ENCODE results near the gene DPRX.

Gene DPRX

DNA sequence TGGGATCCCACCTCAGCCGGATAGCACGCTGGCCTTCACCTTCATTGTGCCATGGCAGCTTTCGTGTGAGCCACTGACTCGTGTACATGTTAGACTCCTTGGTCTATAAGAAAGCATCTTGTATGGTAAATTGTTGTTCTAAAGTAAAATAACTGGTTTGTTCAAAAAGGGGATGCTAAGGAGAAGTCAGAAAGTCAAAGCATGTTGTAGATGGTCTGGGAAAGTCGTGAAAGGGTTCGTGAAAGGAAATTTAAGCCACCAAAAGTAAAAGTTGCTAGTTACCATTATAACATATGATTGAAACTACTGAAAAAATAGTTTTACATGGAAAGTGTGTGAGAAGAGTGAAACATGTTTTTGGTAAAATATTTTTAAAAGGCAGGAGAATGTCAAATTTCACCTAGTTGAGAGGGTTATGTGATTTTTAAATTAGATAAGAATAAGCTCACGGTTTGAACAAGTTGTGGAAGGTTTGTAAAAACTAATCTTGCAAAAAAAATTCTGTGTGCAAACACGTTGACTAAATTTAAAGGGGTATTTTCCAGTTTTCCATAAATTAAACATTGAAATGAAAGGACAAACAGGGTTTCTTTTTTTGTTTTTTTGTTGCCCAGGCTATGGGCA lies 23.4 kb downstream of the DPRX start:
- no peak for DNase-seq (ENCODE audit: low read depth)
- H3K4me3 ChIP-seq (ENCODE audit: low read depth, low read length), result no peak overlapping the region
- TF ChIP-seq, protein P1, sequence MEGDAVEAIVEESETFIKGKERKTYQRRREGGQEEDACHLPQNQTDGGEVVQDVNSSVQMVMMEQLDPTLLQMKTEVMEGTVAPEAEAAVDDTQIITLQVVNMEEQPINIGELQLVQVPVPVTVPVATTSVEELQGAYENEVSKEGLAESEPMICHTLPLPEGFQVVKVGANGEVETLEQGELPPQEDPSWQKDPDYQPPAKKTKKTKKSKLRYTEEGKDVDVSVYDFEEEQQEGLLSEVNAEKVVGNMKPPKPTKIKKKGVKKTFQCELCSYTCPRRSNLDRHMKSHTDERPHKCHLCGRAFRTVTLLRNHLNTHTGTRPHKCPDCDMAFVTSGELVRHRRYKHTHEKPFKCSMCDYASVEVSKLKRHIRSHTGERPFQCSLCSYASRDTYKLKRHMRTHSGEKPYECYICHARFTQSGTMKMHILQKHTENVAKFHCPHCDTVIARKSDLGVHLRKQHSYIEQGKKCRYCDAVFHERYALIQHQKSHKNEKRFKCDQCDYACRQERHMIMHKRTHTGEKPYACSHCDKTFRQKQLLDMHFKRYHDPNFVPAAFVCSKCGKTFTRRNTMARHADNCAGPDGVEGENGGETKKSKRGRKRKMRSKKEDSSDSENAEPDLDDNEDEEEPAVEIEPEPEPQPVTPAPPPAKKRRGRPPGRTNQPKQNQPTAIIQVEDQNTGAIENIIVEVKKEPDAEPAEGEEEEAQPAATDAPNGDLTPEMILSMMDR (IDR thresholded peaks at IDR 0.05; ENCODE audit: low read depth, low read length, missing control alignments), result no peak

- no peak overlapping the region for H3K4me3 ChIP-seq (ENCODE audit: low read depth, low read length)
- TF ChIP-seq, protein P1 (IDR thresholded peaks at IDR 0.05; ENCODE audit: low read depth, low read length, missing control alignments), result no peak
- DNase-seq (ENCODE audit: low read depth), result no peak
Measured at GRCh38 chr19:53657330-53657729, 25.5 kb downstream of the DPRX start.

GRCh38 chr19:53657778-53658177 lies 26.0 kb downstream of the DPRX start:
- H3K4me3 ChIP-seq (ENCODE audit: low read depth, low read length), result no peak overlapping the region
- TF ChIP-seq, protein P1 (IDR thresholded peaks at IDR 0.05; ENCODE audit: low read depth, low read length, missing control alignments), result no peak
- DNase-seq (ENCODE audit: low read depth), result no peak

DNA sequence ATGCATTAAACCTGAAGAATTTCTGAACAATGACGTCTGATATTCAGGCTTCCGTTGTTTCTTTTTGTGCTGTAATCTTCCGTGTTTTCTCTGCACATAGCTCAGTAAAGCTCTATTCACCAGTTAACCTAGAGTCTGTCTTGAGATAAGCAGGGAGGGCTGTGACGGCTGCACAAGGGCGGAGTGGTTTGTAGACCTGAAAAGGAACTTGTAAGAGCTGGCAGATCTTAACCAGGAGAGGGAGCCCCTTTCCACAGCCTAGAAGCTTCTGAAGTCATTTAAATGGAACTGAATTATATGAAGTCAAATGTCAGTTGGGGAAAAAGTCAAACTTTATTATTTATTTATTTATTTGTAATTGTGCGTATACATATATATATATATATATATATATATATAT lies 27.5 kb downstream of the DPRX start:
- no peak for DNase-seq (ENCODE audit: low read depth)
- TF ChIP-seq, protein P1 (IDR thresholded peaks at IDR 0.05; ENCODE audit: low read depth, low read length, missing control alignments), result no peak
- no peak overlapping the region for H3K4me3 ChIP-seq (ENCODE audit: low read depth, low read length)

- TF ChIP-seq, protein P1 (IDR thresholded peaks at IDR 0.05; ENCODE audit: low read depth, low read length, missing control alignments), result no peak
- no peak overlapping the region for H3K4me3 ChIP-seq (ENCODE audit: low read depth, low read length)
- DNase-seq (ENCODE audit: low read depth), result no peak
Measured at GRCh38 chr19:53660584-53660983, 28.8 kb downstream of the DPRX start.

DNA sequence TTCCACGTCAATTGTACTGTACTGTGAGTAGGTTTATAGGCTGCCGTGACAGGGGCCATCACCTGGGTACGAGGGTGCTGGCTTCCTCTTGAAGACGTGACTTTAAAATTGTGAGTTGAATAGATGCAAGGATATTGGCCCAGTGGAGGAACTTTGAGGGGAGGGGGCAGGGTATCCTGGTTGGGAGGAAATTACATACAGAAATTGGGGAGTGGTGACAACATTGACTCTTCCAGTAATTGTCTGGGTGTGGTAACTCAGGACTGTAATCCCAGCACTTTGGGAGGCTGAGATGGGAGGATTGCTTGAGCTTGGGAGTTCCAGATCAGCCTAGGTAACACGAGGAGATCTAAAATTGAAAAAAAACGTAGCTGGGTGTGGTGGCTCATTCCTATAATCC lies 30.4 kb downstream of the DPRX start:
- no peak overlapping the region for H3K4me3 ChIP-seq (ENCODE audit: low read depth, low read length)
- DNase-seq (ENCODE audit: low read depth), result no peak
- TF ChIP-seq, protein P1 (IDR thresholded peaks at IDR 0.05; ENCODE audit: low read depth, low read length, missing control alignments), result no peak

DNA sequence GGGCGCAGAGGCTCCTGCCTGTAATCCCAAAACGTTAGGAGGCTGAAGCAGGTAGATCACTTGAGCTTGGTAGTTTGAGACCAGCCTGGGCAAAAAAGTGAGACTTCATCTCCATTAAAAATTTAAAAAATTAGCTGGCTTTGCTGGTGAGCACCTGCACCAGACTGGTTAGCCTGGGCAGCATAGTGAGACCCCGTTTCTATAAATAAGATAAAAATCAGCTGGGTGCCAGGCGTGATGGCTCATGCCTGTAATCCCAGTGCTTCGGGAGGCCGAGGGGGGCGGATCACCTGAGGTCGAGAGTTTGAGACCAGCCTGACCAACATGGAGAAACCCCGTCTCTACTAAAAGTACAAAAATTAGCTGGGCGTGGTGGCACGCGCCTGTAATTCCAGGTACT lies 32.4 kb downstream of the DPRX start:
- H3K4me3 ChIP-seq (ENCODE audit: low read depth, low read length), result no peak overlapping the region
- TF ChIP-seq, protein P1 (IDR thresholded peaks at IDR 0.05; ENCODE audit: low read depth, low read length, missing control alignments), result no peak
- no peak for DNase-seq (ENCODE audit: low read depth)
